Mesenchymal stem cell (in vitro differentiated cells and primary cell): ENCODE data around the gene DNMT1.

Experiments used
- DNase-seq: peaks from one replicate; pipeline ENCODE4 v3.0.0-alpha.2; 2013
- H2AFZ ChIP-seq: one replicate; pipeline ENCODE4 v1.6.1; 2013; ENCODE audit warnings: low read depth, mild to moderate bottlenecking, control low read depth, inconsistent platforms, low read length, moderate library complexity
- H2AK5ac ChIP-seq: 2 replicates; pipeline ENCODE4 v1.6.1; 2013; ENCODE audit warnings: low read length, moderate library complexity, mild to moderate bottlenecking, inconsistent platforms; ENCODE audit not compliant: severe bottlenecking
- H2BK120ac ChIP-seq: one replicate; pipeline ENCODE4 v1.6.1; 2013; ENCODE audit warnings: low read depth, mild to moderate bottlenecking, inconsistent platforms, low read length, moderate library complexity
- H2BK12ac ChIP-seq, 2 experiments: one replicate each; pipeline ENCODE4 v1.6.1; 2013; ENCODE audit warnings: inconsistent platforms in 2 of 2, low read length in 2 of 2, mild to moderate bottlenecking in 2 of 2, moderate library complexity in 2 of 2, control low read depth in 1 of 2
- H2BK15ac ChIP-seq: one replicate; pipeline ENCODE4 v1.6.1; 2013; ENCODE audit warnings: mild to moderate bottlenecking, low read depth, inconsistent platforms; ENCODE audit not compliant: poor library complexity, severe bottlenecking
- H2BK5ac ChIP-seq: 2 replicates; pipeline ENCODE4 v1.6.1; 2013; ENCODE audit warnings: low read depth, mild to moderate bottlenecking, low read length, control low read depth, inconsistent platforms; ENCODE audit not compliant: poor library complexity, severe bottlenecking
- H3K14ac ChIP-seq, 2 experiments: one replicate each; pipeline ENCODE4 v1.6.1; 2013; ENCODE audit warnings: inconsistent platforms in 2 of 2, low read length in 2 of 2, control low read depth in 1 of 2, mild to moderate bottlenecking in 1 of 2, moderate library complexity in 1 of 2
- H3K18ac ChIP-seq, 2 experiments: one replicate each; pipeline ENCODE4 v1.6.1; 2013; ENCODE audit warnings: inconsistent platforms in 2 of 2, low read length in 2 of 2, control low read depth in 1 of 2, low read depth in 1 of 2, mild to moderate bottlenecking in 1 of 2
- H3K23ac ChIP-seq, 2 experiments: one replicate each; pipeline ENCODE4 v1.6.1; 2013; ENCODE audit warnings: inconsistent platforms in 2 of 2, low read length in 2 of 2, mild to moderate bottlenecking in 2 of 2, moderate library complexity in 2 of 2, control low read depth in 1 of 2
- H3K27ac ChIP-seq: 2 replicates; pipeline ENCODE4 v1.5.1; 2013; ENCODE audit warnings: mild to moderate bottlenecking, moderate library complexity, low read length, control low read depth, inconsistent platforms; ENCODE audit not compliant: poor library complexity, severe bottlenecking
- H3K27me3 ChIP-seq, 2 experiments: 2 replicates each; pipeline versions ENCODE4 v1.6.1 to v1.7.0; 2013; ENCODE audit warnings: low read length in 2 of 2, mild to moderate bottlenecking in 2 of 2, moderate library complexity in 2 of 2, control low read depth in 1 of 2, inconsistent platforms in 1 of 2; ENCODE audit not compliant: control insufficient read depth in 1 of 2, insufficient read depth in 1 of 2
- H3K36me3 ChIP-seq, 2 experiments: 2 replicates each; pipeline versions ENCODE4 v1.6.1 to v1.7.0; 2013; ENCODE audit warnings: low read length in 2 of 2, control low read depth in 1 of 2, inconsistent platforms in 1 of 2, low read depth in 1 of 2, mild to moderate bottlenecking in 1 of 2; ENCODE audit not compliant: insufficient read depth in 2 of 2, control insufficient read depth in 1 of 2
- H3K4ac ChIP-seq, 2 experiments: one replicate each; pipeline ENCODE4 v1.6.1; 2013; ENCODE audit warnings: inconsistent platforms in 2 of 2, low read length in 2 of 2, mild to moderate bottlenecking in 2 of 2, moderate library complexity in 2 of 2, control low read depth in 1 of 2, low read depth in 1 of 2
- H3K4me1 ChIP-seq: 2 replicates; pipeline ENCODE4 v1.6.1; 2013; ENCODE audit warnings: low read depth, low read length, control low read depth; ENCODE audit not compliant: control insufficient read depth, insufficient read depth
- H3K4me2 ChIP-seq: 2 replicates; pipeline ENCODE4 v1.6.1; 2013; ENCODE audit warnings: low read length, mild to moderate bottlenecking, inconsistent platforms; ENCODE audit not compliant: poor library complexity, severe bottlenecking
- H3K4me3 ChIP-seq, 2 experiments: 2 replicates each; pipeline versions ENCODE4 v1.5.1 to v1.7.0; 2013; ENCODE audit warnings: low read length in 2 of 2, mild to moderate bottlenecking in 2 of 2, control low read depth in 1 of 2, low read depth in 1 of 2; ENCODE audit not compliant: insufficient read depth in 1 of 2
- H3K79me1 ChIP-seq: replicated peaks from 2 replicates; pipeline ENCODE4 v1.6.1; 2013; ENCODE audit warnings: mild to moderate bottlenecking, control low read depth, low read length, inconsistent platforms; ENCODE audit not compliant: poor library complexity, severe bottlenecking
- H3K9ac ChIP-seq: 2 replicates; pipeline ENCODE4 v1.7.0; 2013; ENCODE audit warnings: mild to moderate bottlenecking, low read length, moderate library complexity
- H3K9me3 ChIP-seq: 2 replicates; pipeline ENCODE4 v1.7.0; 2013; ENCODE audit warnings: mild to moderate bottlenecking, low read length; ENCODE audit not compliant: control insufficient read depth
- H4K8ac ChIP-seq: one replicate; pipeline ENCODE4 v1.6.1; 2013; ENCODE audit warnings: inconsistent platforms, mild to moderate bottlenecking, low read length, moderate library complexity
- H4K91ac ChIP-seq: one replicate; pipeline ENCODE4 v1.6.1; 2013; ENCODE audit warnings: mild to moderate bottlenecking, low read length, inconsistent platforms
- WGBS: methylation state at CpG from one replicate; pipeline ENCODE4 v1.1.7; 2013; ENCODE audit warnings: mixed read lengths; 5-methylcytosine and 5-hydroxymethylcytosine counted together

DNMT1 gene

GRCh38 chr19:10112037-10112761, 82.6 kb downstream of the DNMT1 start:
- Histone ChIP-seq H2AFZ (no peak overlapping the region), H4K8ac (peak overlapping the region; percentile 40), H3K14ac (no peak overlapping the region), H3K4me3 (no peak overlapping the region), H2BK120ac (no peak overlapping the region), H3K27me3 (no peaks in the 10 kb centered on the region), H3K18ac (no peak overlapping the region), H3K9me3 (no peaks in the 10 kb centered on the region), H3K36me3 (peaks cover 75 to 94% of the 10 kb centered on the region in 2 experiments), H3K27ac (no peak overlapping the region), H2BK5ac (no peak overlapping the region), H3K4ac (no peak overlapping the region), H2AK5ac (no peak overlapping the region), H4K91ac (no peak overlapping the region), H3K23ac (no peak overlapping the region), H3K9ac (no peak overlapping the region), H3K4me2 (no peak overlapping the region), H2BK15ac (no peak overlapping the region), H3K4me1 (peaks cover 20% of the 10 kb centered on the region), H3K79me1 (peaks cover 56% of the 10 kb centered on the region), H2BK12ac (no peak overlapping the region)
- DNase-seq, result peak; percentile 25
- WGBS, result 72% methylated on average over 22 of the region's 23 CpGs

GRCh38 chr19:10111405-10111811, 83.3 kb downstream of the DNMT1 start, which contains the start of gene P2RY11:
Gene P2RY11 (plus strand): TSS chr19:10111693. CDS start chr19:10111722, 29 bp downstream.
- Histone ChIP-seq H3K4me1 (peaks cover 23% of the 10 kb centered on the region), H3K4ac (no peak within 1 kb of the TSS), H3K27ac (no peak within 1 kb of the TSS), H3K18ac (no peak within 1 kb of the TSS), H2BK120ac (no peak within 1 kb of the TSS), H3K14ac (no peak within 1 kb of the TSS), H2AK5ac (no peak within 1 kb of the TSS), H4K8ac (peak within 1 kb of the TSS; percentile 40), H3K23ac (no peak within 1 kb of the TSS), H2BK15ac (no peak within 1 kb of the TSS), H2BK5ac (no peak within 1 kb of the TSS), H3K9me3 (no peaks in the 10 kb centered on the region), H3K4me3 (no peak within 1 kb of the TSS), H2BK12ac (no peak within 1 kb of the TSS), H3K9ac (no peak within 1 kb of the TSS), H3K36me3 (peaks cover 69 to 86% of the 10 kb centered on the region in 2 experiments), H3K4me2 (no peak within 1 kb of the TSS), H4K91ac (no peak within 1 kb of the TSS), H3K27me3 (no peaks in the 10 kb centered on the region), H2AFZ (no peak within 1 kb of the TSS), H3K79me1 (peaks cover 50% of the 10 kb centered on the region)
- no peak for DNase-seq
- WGBS, result 97% methylated on average over 8 of the region's 8 CpGs

DNA sequence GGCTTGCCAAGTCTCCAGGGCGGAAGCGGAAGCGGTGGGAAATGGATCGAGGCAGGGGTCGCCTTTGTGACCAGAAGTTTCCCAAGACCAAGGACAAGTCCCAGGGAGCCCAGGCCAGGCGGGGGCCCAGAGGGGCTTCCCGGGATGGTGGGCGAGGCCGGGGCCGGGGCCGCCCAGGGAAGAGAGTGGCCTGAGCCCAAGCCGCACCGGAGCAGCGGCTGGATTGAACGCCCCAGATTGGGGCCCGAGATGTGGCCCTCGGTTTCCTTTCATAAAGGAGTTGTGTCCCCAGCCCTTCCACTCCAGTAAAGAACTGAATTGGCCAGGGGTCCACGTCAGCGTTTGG, 83.8 kb downstream of the DNMT1 start:
- H3K14ac ChIP-seq, result no peak overlapping the region
- H3K79me1 ChIP-seq, result peaks cover 46% of the 10 kb centered on the region
- H4K8ac ChIP-seq, result no peak overlapping the region
- no peak overlapping the region for H3K4me3 ChIP-seq
- no peak overlapping the region for H3K4me2 ChIP-seq
- H2AFZ ChIP-seq, result no peak overlapping the region
- no peaks in the 10 kb centered on the region for H3K9me3 ChIP-seq
- H3K9ac ChIP-seq, result no peak overlapping the region
- H3K36me3 ChIP-seq, result peaks cover 64 to 82% of the 10 kb centered on the region in 2 experiments
- H2BK5ac ChIP-seq, result no peak overlapping the region
- no peak for DNase-seq
- H4K91ac ChIP-seq, result no peak overlapping the region
- no peak overlapping the region for H3K23ac ChIP-seq
- no peak overlapping the region for H3K4ac ChIP-seq
- no peak overlapping the region for H3K27ac ChIP-seq
- WGBS, result 95% methylated on average over 19 of the region's 19 CpGs
- H2BK120ac ChIP-seq, result no peak overlapping the region
- H3K27me3 ChIP-seq, result no peaks in the 10 kb centered on the region
- H2BK15ac ChIP-seq, result no peak overlapping the region
- H3K18ac ChIP-seq, result no peak overlapping the region
- H2AK5ac ChIP-seq, result no peak overlapping the region
- peaks cover 21% of the 10 kb centered on the region for H3K4me1 ChIP-seq
- no peak overlapping the region for H2BK12ac ChIP-seq

- no peak overlapping the region for H3K4me3 ChIP-seq
- H3K4ac ChIP-seq, result no peak overlapping the region
- H3K79me1 ChIP-seq, result peaks cover 40% of the 10 kb centered on the region
- no peaks in the 10 kb centered on the region for H3K9me3 ChIP-seq
- no peak overlapping the region for H3K27ac ChIP-seq
- no peak overlapping the region for H4K91ac ChIP-seq
- H2BK12ac ChIP-seq, result no peak overlapping the region
- no peak overlapping the region for H2BK120ac ChIP-seq
- H2BK5ac ChIP-seq, result no peak overlapping the region
- peaks cover 24% of the 10 kb centered on the region for H3K4me1 ChIP-seq
- WGBS, result 96% methylated on average over 44 of the region's 44 CpGs
- no peak overlapping the region for H3K9ac ChIP-seq
- no peak overlapping the region for H2AK5ac ChIP-seq
- H3K23ac ChIP-seq, result no peak overlapping the region
- H4K8ac ChIP-seq, result no peak overlapping the region
- H3K18ac ChIP-seq, result no peak overlapping the region
- no peak for DNase-seq
- H2BK15ac ChIP-seq, result no peak overlapping the region
- H3K27me3 ChIP-seq, result no peaks in the 10 kb centered on the region
- no peak overlapping the region for H3K4me2 ChIP-seq
- H3K36me3 ChIP-seq, result peaks cover 58 to 75% of the 10 kb centered on the region in 2 experiments
- no peak overlapping the region for H3K14ac ChIP-seq
- no peak overlapping the region for H2AFZ ChIP-seq
Observed at GRCh38 chr19:10110076-10110971, 84.4 kb downstream of the DNMT1 start.
